Measurements from ENCODE around the gene TRIAP1. TPM values are rescaled to one million over a fixed set of nuclear protein-coding genes. Genes with fewer than 3 reads are reported as not detected.

Gene TRIAP1
- total and polyA plus RNA-seq, 4 donors: 9.6 to 32.9 (median 22.8) TPM

GRCh38 chr12:120469450-120470149, 23.4 kb upstream of the TRIAP1 start, which contains the start of gene SRSF9:
Gene SRSF9, minus strand, starts transcription at chr12:120469748. Its CDS starts 139 bp downstream, at chr12:120469609.
- TF ChIP-seq, protein P1, sequence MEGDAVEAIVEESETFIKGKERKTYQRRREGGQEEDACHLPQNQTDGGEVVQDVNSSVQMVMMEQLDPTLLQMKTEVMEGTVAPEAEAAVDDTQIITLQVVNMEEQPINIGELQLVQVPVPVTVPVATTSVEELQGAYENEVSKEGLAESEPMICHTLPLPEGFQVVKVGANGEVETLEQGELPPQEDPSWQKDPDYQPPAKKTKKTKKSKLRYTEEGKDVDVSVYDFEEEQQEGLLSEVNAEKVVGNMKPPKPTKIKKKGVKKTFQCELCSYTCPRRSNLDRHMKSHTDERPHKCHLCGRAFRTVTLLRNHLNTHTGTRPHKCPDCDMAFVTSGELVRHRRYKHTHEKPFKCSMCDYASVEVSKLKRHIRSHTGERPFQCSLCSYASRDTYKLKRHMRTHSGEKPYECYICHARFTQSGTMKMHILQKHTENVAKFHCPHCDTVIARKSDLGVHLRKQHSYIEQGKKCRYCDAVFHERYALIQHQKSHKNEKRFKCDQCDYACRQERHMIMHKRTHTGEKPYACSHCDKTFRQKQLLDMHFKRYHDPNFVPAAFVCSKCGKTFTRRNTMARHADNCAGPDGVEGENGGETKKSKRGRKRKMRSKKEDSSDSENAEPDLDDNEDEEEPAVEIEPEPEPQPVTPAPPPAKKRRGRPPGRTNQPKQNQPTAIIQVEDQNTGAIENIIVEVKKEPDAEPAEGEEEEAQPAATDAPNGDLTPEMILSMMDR (IDR thresholded peaks at IDR 0.05; ENCODE audit: control extremely low read depth, extremely low read depth): peak; percentile 67
- Histone ChIP-seq H3K9me3 (ENCODE audit: control insufficient read depth in 4 of 4, insufficient read depth in 3 of 4, low read length in 3 of 4) (no peaks in the 10 kb centered on the region), H3K36me3 (ENCODE audit: control insufficient read depth in 4 of 4, insufficient read depth in 4 of 4, low read length in 4 of 4) (peaks cover 9 to 17% (median 11%) of the 10 kb centered on the region in 4 donors), H3K4me3 (peak within 1 kb of the TSS; percentile 65), H3K9ac (ENCODE audit: insufficient read depth in 1 of 2, low read length in 2 of 2) (peak within 1 kb of the TSS; percentile 80 to 92), H3K27ac (ENCODE audit: low read depth in 1 of 2, low read length in 1 of 2) (peak within 1 kb of the TSS; percentile 85 to 92), H3K27me3 (ENCODE audit: control insufficient read depth in 3 of 3, insufficient read depth in 3 of 3, low read length in 2 of 3) (no peaks in the 10 kb centered on the region), H3K4me1 (ENCODE audit: control insufficient read depth in 5 of 5, insufficient read depth in 5 of 5, low read length in 5 of 5) (peaks cover 0 to 19% (median 5%) of the 10 kb centered on the region in 5 donors)
- 0% methylated on average over 79 to 88 of the region's 88 CpGs for WGBS, 2 donors
- peak; percentile 96 to 99 (median 97) for DNase-seq
- ATAC-seq (ENCODE audit: insufficient read depth, low FRiP score): peak; percentile 96

DNA sequence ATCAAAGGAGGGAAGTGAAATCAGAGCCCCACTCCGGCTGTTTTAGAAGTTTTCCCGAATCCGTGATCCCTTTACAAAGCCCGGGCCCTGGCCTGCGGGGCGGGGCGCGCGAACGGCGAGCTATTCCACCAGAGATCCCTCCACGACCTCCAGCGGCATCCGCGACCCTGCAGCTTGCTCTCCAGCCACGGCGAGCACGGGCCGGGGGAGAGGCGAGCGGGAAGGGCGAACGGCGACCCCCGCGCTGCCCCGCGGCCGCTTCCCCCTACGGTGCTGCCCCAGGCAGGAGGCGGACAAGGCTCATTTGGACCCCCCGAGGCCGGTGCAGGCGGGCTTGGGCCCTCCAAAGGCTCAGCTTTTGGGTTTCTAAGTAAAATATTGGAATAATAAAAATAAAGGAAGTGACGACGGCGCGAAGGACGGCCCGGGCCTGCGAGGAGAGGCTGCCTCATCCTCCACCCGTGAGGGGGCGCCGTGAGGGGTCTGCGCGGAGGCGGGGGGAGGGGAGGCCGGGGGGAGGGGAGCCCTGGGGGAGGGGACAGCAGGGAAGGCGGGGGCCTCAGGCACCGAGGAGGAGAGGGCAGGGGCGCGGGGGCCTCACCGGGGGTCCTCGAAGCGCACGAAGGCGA, 22.8 kb upstream of the TRIAP1 start:
- Histone ChIP-seq H3K27ac (ENCODE audit: low read depth in 1 of 2, low read length in 1 of 2) (peak overlapping the region; percentile 85 to 92), H3K4me1 (ENCODE audit: control insufficient read depth in 5 of 5, insufficient read depth in 5 of 5, low read length in 5 of 5) (peaks cover 0 to 19% (median 5%) of the 10 kb centered on the region in 5 donors), H3K9me3 (ENCODE audit: control insufficient read depth in 4 of 4, insufficient read depth in 3 of 4, low read length in 3 of 4) (no peaks in the 10 kb centered on the region), H3K4me3 (peak overlapping the region; percentile 65), H3K27me3 (ENCODE audit: control insufficient read depth in 3 of 3, insufficient read depth in 3 of 3, low read length in 2 of 3) (no peaks in the 10 kb centered on the region), H3K36me3 (ENCODE audit: control insufficient read depth in 4 of 4, insufficient read depth in 4 of 4, low read length in 4 of 4) (peaks cover 13 to 23% (median 16%) of the 10 kb centered on the region in 4 donors), H3K9ac (ENCODE audit: insufficient read depth in 1 of 2, low read length in 2 of 2) (peak overlapping the region; percentile 72 to 92)
- ATAC-seq (ENCODE audit: insufficient read depth, low FRiP score) (peak; percentile 21), DNase-seq (peak in 2 of 3 donors; percentile 69 to 70)
- TF ChIP-seq, protein P1 (IDR thresholded peaks at IDR 0.05; ENCODE audit: control extremely low read depth, extremely low read depth): no peak
- 1% methylated on average over 48 to 57 of the region's 57 CpGs for WGBS, 2 donors

DNA sequence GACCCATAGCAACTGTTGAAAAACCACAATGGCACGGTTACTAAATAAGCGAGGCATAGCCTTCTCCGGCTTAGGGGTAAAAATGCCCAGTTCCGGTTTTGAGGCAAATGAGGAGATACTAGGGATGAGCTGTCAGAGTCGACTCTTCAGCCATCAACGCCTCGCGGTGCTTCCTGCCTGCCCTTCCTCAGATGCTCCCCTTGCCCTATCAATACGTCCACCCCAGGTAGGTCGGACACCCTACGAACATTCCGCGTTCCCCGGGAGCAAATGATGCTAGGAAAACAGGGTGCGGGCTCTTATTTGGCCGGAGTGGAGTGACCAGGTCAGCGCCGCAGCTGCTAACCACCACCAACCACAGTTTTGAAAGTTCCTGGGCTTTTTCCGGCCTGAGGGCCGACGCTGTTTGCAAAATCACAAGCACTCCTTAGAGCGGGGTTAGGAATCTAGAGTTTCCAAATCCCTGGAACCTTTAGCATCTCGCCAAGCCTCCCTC, 22.2 kb upstream of the TRIAP1 start:
- Histone ChIP-seq H3K36me3 (ENCODE audit: control insufficient read depth in 4 of 4, insufficient read depth in 4 of 4, low read length in 4 of 4) (peaks cover 18 to 29% (median 19%) of the 10 kb centered on the region in 4 donors), H3K9ac (ENCODE audit: insufficient read depth in 1 of 2, low read length in 2 of 2) (peak overlapping the region; percentile 72 to 92), H3K27me3 (ENCODE audit: control insufficient read depth in 3 of 3, insufficient read depth in 3 of 3, low read length in 2 of 3) (no peaks in the 10 kb centered on the region), H3K4me1 (ENCODE audit: control insufficient read depth in 5 of 5, insufficient read depth in 5 of 5, low read length in 5 of 5) (peaks cover 0 to 19% (median 5%) of the 10 kb centered on the region in 5 donors), H3K27ac (ENCODE audit: low read depth in 1 of 2, low read length in 1 of 2) (peak overlapping the region; percentile 76 to 92), H3K4me3 (peak overlapping the region; percentile 65), H3K9me3 (ENCODE audit: control insufficient read depth in 4 of 4, insufficient read depth in 3 of 4, low read length in 3 of 4) (no peaks in the 10 kb centered on the region)
- TF ChIP-seq, protein P1 (IDR thresholded peaks at IDR 0.05; ENCODE audit: control extremely low read depth, extremely low read depth): no peak
- 0 to 1% methylated on average over 23 of the region's 23 CpGs for WGBS, 2 donors
- DNase-seq (peak; percentile 43 to 52 (median 51)), ATAC-seq (ENCODE audit: insufficient read depth, low FRiP score) (peak; percentile 8)
